Neural cell (in vitro differentiated cells): ENCODE data around the gene CERT1. TPM values are rescaled to one million over a fixed set of nuclear protein-coding genes. Genes with fewer than 3 reads are reported as not detected.

Source experiments
- H2AFZ ChIP-seq: fragments of 200-600, 300-800 bp; sonication (generic), shearing (Covaris generic); 2 replicates; pipeline ENCODE4 v1.6.0; 2014; ENCODE audit warnings: low read depth, mild to moderate bottlenecking, antibody characterized with exemption, low read length, moderate library complexity
- H3F3A ChIP-seq: fragments of 200-600 bp; shearing (Covaris generic); 2 replicates; pipeline ENCODE4 v1.6.1; 2016; ENCODE audit warnings: mild to moderate bottlenecking, moderate library complexity, mixed read lengths, antibody characterized with exemption, low read length; ENCODE audit not compliant: insufficient read depth, poor library complexity, severe bottlenecking
- H3K27ac ChIP-seq: fragments of 200-600, 300-800 bp; sonication (generic), shearing (Covaris generic); 2 replicates; pipeline ENCODE4 v1.5.1; 2014; ENCODE audit warnings: mild to moderate bottlenecking, low read length, moderate library complexity
- H3K27me3 ChIP-seq: fragments of 300-800, 200-600 bp; sonication (generic), shearing (Covaris generic); 2 replicates; pipeline ENCODE4 v1.6.0; 2014; ENCODE audit warnings: mild to moderate bottlenecking, low read depth, low read length, moderate library complexity; ENCODE audit not compliant: insufficient read depth
- H3K36me3 ChIP-seq: fragments of 300-800, 200-600 bp; sonication (generic), shearing (Covaris generic); 2 replicates; pipeline ENCODE4 v1.5.1; 2014; ENCODE audit warnings: mild to moderate bottlenecking, antibody characterized with exemption, low read length, moderate library complexity; ENCODE audit not compliant: insufficient read depth
- H3K4me2 ChIP-seq: fragments of 300-800, 200-600 bp; sonication (generic), shearing (Covaris generic); 2 replicates; pipeline ENCODE4 v1.6.0; 2014; ENCODE audit warnings: mild to moderate bottlenecking, low read length
- H3K4me3 ChIP-seq: fragments of 300-800, 200-600 bp; sonication (generic), shearing (Covaris generic); 2 replicates; pipeline ENCODE4 v1.5.1; 2014; ENCODE audit warnings: mild to moderate bottlenecking, low read length, moderate library complexity
- H3K79me2 ChIP-seq: fragments of 200-600 bp; shearing (Covaris generic); replicated peaks from 2 replicates; pipeline ENCODE4 v1.6.0; 2014; ENCODE audit warnings: mild to moderate bottlenecking, low read length, moderate library complexity; ENCODE audit not compliant: insufficient read depth
- H3K9ac ChIP-seq: fragments of 300-800, 200-600 bp; sonication (generic), shearing (Covaris generic); 2 replicates; pipeline ENCODE4 v1.6.1; 2016; ENCODE audit warnings: mild to moderate bottlenecking, low read length, mixed read lengths
- H3K9me2 ChIP-seq: fragments of 200-600 bp; shearing (Covaris generic); 2 replicates; pipeline ENCODE4 v1.6.1; 2016; ENCODE audit warnings: mild to moderate bottlenecking, low read length, mixed read lengths; ENCODE audit not compliant: insufficient read depth
- H3K9me3 ChIP-seq: fragments of 200-600, 300-800 bp; sonication (generic), shearing (Covaris generic); 2 replicates; pipeline ENCODE4 v1.6.1; 2016; ENCODE audit warnings: mild to moderate bottlenecking, mixed run types, low read length, moderate library complexity, mixed read lengths
- H4K20me1 ChIP-seq: fragments of 200-600 bp; shearing (Covaris generic); 2 replicates; pipeline ENCODE4 v1.6.1; 2016; ENCODE audit warnings: mild to moderate bottlenecking, mixed run types; ENCODE audit not compliant: insufficient read depth
- CTCF ChIP-seq: fragments of 450-650 bp; IDR thresholded peaks from 2 replicates; pipeline ENCODE4 v1.5.1; 2014; ENCODE audit warnings: antibody characterized with exemption, mild to moderate bottlenecking, moderate library complexity; ENCODE audit not compliant: poor library complexity, severe bottlenecking
- EP300 ChIP-seq: fragments of 450-650 bp; conservative IDR thresholded peaks from 2 replicates; pipeline ENCODE4 v1.6.1; 2014; ENCODE audit warnings: antibody characterized with exemption, mild to moderate bottlenecking, moderate library complexity; ENCODE audit not compliant: poor library complexity, severe bottlenecking
- EZH2 ChIP-seq: fragments of 200-600, 300-800 bp; shearing (Covaris generic), sonication (generic); IDR thresholded peaks from 2 replicates; pipeline ENCODE4 v1.6.1; 2014; ENCODE audit warnings: antibody characterized with exemption, low read length, borderline replicate concordance, mild to moderate bottlenecking; ENCODE audit not compliant: insufficient read depth, poor library complexity, severe bottlenecking
- MXI1 ChIP-seq: fragments of 450-650 bp; conservative IDR thresholded peaks from 2 replicates; pipeline ENCODE4 v1.6.1; 2014; ENCODE audit warnings: antibody characterized with exemption, mild to moderate bottlenecking; ENCODE audit not compliant: poor library complexity, severe bottlenecking
- POLR2AphosphoS5 ChIP-seq: IDR thresholded peaks from 2 replicates; pipeline ENCODE4 v1.6.1; 2012
- RAD21 ChIP-seq: fragments of 450-650 bp; conservative IDR thresholded peaks from 2 replicates; pipeline ENCODE4 v1.6.1; 2014; ENCODE audit warnings: antibody characterized with exemption, mild to moderate bottlenecking, moderate library complexity
- SMC3 ChIP-seq: fragments of 450-650 bp; conservative IDR thresholded peaks from 2 replicates; pipeline ENCODE4 v1.6.1; 2014; ENCODE audit warnings: antibody characterized with exemption, mild to moderate bottlenecking, moderate library complexity; ENCODE audit not compliant: poor library complexity
- TAF1 ChIP-seq: IDR thresholded peaks from 2 replicates; pipeline ENCODE4 v1.6.1; 2012; ENCODE audit warnings: low read depth
- polyA plus RNA-seq: library from polyadenylated mRNA; depleted of rRNA; stranded (reverse); fragments of >200 nt; gene quantifications from 2 replicates; pipeline ENCODE4 v1.2.3, GENCODE V29; 2014
- TF ChIP-seq, protein P1 (sequence below): IDR thresholded peaks from 2 replicates; pipeline ENCODE4 v1.6.1; 2012; ENCODE audit warnings: borderline replicate concordance

CERT1 gene
- polyA plus RNA-seq, 1 donor from 2014 or later, result 24.3 TPM

- no peaks in the 10 kb centered on the region for H3F3A ChIP-seq
- H3K27ac ChIP-seq, result no peak overlapping the region
- H3K27me3 ChIP-seq, result no peaks in the 10 kb centered on the region
- no peak overlapping the region for H3K4me2 ChIP-seq
- H3K9ac ChIP-seq, result no peak overlapping the region
- no peaks in the 10 kb centered on the region for H3K9me3 ChIP-seq
- peaks cover 3% of the 10 kb centered on the region for H3K36me3 ChIP-seq
- H3K9me2 ChIP-seq, result no peaks in the 10 kb centered on the region
- no peaks in the 10 kb centered on the region for H4K20me1 ChIP-seq
- no peaks in the 10 kb centered on the region for H3K79me2 ChIP-seq
- H3K4me3 ChIP-seq, result no peak overlapping the region
- H2AFZ ChIP-seq, result no peak overlapping the region
- TF ChIP-seq EZH2, result no peak
- TF ChIP-seq SMC3, result no peak
These were observed 46.8 kb upstream of the CERT1 start for GRCh38 chr5:75558221-75558620.

- Histone ChIP-seq H3K79me2 (no peaks in the 10 kb centered on the region), H3K36me3 (peaks cover 3% of the 10 kb centered on the region), H3K27me3 (no peaks in the 10 kb centered on the region), H3F3A (no peaks in the 10 kb centered on the region), H3K9ac (no peak overlapping the region), H3K9me2 (no peaks in the 10 kb centered on the region), H4K20me1 (no peaks in the 10 kb centered on the region), H3K4me2 (no peak overlapping the region), H3K9me3 (no peaks in the 10 kb centered on the region), H2AFZ (no peak overlapping the region), H3K4me3 (no peak overlapping the region), H3K27ac (no peak overlapping the region)
- no peak for TF ChIP-seq EZH2
- no peak for TF ChIP-seq CTCF
These were observed 41.9 kb upstream of the CERT1 start for GRCh38 chr5:75553358-75553757.

- Histone ChIP-seq H4K20me1 (no peaks in the 10 kb centered on the region), H3F3A (no peaks in the 10 kb centered on the region), H3K4me2 (no peak overlapping the region), H3K36me3 (peaks cover 3% of the 10 kb centered on the region), H3K9me2 (no peaks in the 10 kb centered on the region), H3K27me3 (no peaks in the 10 kb centered on the region), H3K79me2 (no peaks in the 10 kb centered on the region), H3K9ac (no peak overlapping the region), H3K27ac (no peak overlapping the region), H3K4me3 (no peak overlapping the region), H2AFZ (no peak overlapping the region), H3K9me3 (no peaks in the 10 kb centered on the region)
- TF ChIP-seq, protein P1, sequence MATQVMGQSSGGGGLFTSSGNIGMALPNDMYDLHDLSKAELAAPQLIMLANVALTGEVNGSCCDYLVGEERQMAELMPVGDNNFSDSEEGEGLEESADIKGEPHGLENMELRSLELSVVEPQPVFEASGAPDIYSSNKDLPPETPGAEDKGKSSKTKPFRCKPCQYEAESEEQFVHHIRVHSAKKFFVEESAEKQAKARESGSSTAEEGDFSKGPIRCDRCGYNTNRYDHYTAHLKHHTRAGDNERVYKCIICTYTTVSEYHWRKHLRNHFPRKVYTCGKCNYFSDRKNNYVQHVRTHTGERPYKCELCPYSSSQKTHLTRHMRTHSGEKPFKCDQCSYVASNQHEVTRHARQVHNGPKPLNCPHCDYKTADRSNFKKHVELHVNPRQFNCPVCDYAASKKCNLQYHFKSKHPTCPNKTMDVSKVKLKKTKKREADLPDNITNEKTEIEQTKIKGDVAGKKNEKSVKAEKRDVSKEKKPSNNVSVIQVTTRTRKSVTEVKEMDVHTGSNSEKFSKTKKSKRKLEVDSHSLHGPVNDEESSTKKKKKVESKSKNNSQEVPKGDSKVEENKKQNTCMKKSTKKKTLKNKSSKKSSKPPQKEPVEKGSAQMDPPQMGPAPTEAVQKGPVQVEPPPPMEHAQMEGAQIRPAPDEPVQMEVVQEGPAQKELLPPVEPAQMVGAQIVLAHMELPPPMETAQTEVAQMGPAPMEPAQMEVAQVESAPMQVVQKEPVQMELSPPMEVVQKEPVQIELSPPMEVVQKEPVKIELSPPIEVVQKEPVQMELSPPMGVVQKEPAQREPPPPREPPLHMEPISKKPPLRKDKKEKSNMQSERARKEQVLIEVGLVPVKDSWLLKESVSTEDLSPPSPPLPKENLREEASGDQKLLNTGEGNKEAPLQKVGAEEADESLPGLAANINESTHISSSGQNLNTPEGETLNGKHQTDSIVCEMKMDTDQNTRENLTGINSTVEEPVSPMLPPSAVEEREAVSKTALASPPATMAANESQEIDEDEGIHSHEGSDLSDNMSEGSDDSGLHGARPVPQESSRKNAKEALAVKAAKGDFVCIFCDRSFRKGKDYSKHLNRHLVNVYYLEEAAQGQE, result no peak
- no peak for TF ChIP-seq SMC3
- TF ChIP-seq MXI1, result no peak
- TF ChIP-seq EP300, result no peak
- no peak for TF ChIP-seq POLR2AphosphoS5
- TF ChIP-seq CTCF, result no peak
- no peak for TF ChIP-seq RAD21
- TF ChIP-seq EZH2, result no peak
- no peak for TF ChIP-seq TAF1
These were observed 41.3 kb upstream of the CERT1 start for GRCh38 chr5:75552764-75553163.
